Nephron (organoid): ENCODE measurements around the gene ZCCHC13.
"Not testable (repeated sequence)": the region's sequence is repeated elsewhere in the genome, so short reads cannot be mapped to it uniquely, and the experiment has no call there.

Experiments
- H3K27ac Mint-ChIP-seq, 3 experiments: 2 replicates each; pipeline ENCODE4 v1.8.0; 2020; ENCODE audit warnings: mixed read lengths in 3 of 3, mild to moderate bottlenecking in 2 of 3, moderate library complexity in 1 of 3
- H3K27me3 Mint-ChIP-seq: 2 replicates; pipeline ENCODE4 v1.8.0; 2021; ENCODE audit warnings: low read depth, mild to moderate bottlenecking, moderate library complexity, mixed read lengths
- H3K36me3 Mint-ChIP-seq: 2 replicates; pipeline ENCODE4 v1.8.0; 2020; ENCODE audit warnings: low read depth, mixed read lengths
- H3K4me1 Mint-ChIP-seq: 2 replicates; pipeline ENCODE4 v1.8.0; 2020; ENCODE audit warnings: mixed read lengths
- H3K4me3 Mint-ChIP-seq, 3 experiments: 2 replicates each; pipeline ENCODE4 v1.8.0; 2020; ENCODE audit warnings: mild to moderate bottlenecking in 3 of 3, mixed read lengths in 3 of 3, moderate library complexity in 2 of 3
- H3K9me3 Mint-ChIP-seq: 2 replicates; pipeline ENCODE4 v1.8.0; 2020; ENCODE audit warnings: mixed read lengths
- CTCF ChIP-seq, 3 experiments: fragments of 200-600 bp; sonication (generic); IDR thresholded peaks; one replicate each; pipeline ENCODE4 v1.5.0; 2021; ENCODE audit warnings: antibody characterized with exemption in 3 of 3; ENCODE audit not compliant: unreplicated experiment in 3 of 3

Gene ZCCHC13

GRCh38 chrX:74324131-74324530 is 20.2 kb downstream of the ZCCHC13 start:
- Mint-ChIP-seq H3K27ac (no peak overlapping the region), H3K4me1 (no peaks in the 10 kb centered on the region), H3K4me3 (no peak overlapping the region), H3K9me3 (peaks cover 2% of the 10 kb centered on the region), H3K36me3 (no peaks in the 10 kb centered on the region), H3K27me3 (no peaks in the 10 kb centered on the region)
- TF ChIP-seq CTCF (IDR thresholded peaks at IDR 0.05; ENCODE audit: unreplicated experiment in 3 of 3) = no peak

- no peaks in the 10 kb centered on the region for H3K36me3 Mint-ChIP-seq
- no peak overlapping the region for H3K27ac Mint-ChIP-seq
- no peak overlapping the region for H3K4me3 Mint-ChIP-seq
- H3K4me1 Mint-ChIP-seq = no peaks in the 10 kb centered on the region
- H3K27me3 Mint-ChIP-seq = no peaks in the 10 kb centered on the region
- no peak for TF ChIP-seq CTCF (IDR thresholded peaks at IDR 0.05; ENCODE audit: unreplicated experiment in 3 of 3)
- no peaks in the 10 kb centered on the region for H3K9me3 Mint-ChIP-seq
These were observed 21.4 kb downstream of the ZCCHC13 start for GRCh38 chrX:74325130-74326059.

GRCh38 chrX:74338852-74339251 is 34.9 kb downstream of the ZCCHC13 start:
- no peaks in the 10 kb centered on the region for H3K36me3 Mint-ChIP-seq
- no peak overlapping the region for H3K4me3 Mint-ChIP-seq

DNA sequence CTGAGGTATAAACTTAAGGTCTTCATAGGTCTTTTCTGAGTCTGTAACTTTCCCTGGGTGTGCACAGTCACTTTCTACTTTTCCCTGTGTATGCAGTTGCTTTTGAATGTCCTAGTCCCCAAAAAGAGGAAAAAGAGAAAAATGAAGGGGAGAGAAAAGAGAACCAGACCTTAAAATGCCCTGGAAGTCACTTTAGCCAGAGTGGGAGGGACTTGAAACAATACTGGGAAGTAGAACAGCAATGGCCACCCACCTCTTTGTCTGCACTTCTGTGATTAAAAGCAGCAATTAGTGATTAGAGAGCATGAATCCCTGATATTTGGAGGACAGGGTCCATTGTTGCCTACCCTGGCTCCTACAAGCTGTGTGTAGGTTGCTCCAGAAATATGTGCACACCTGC is 36.1 kb downstream of the ZCCHC13 start:
- TF ChIP-seq CTCF (IDR thresholded peaks at IDR 0.05; ENCODE audit: unreplicated experiment in 3 of 3) = no peak
- H3K9me3 Mint-ChIP-seq = peaks cover 29% of the 10 kb centered on the region
- no peak overlapping the region for H3K4me3 Mint-ChIP-seq
- H3K4me1 Mint-ChIP-seq = no peaks in the 10 kb centered on the region
- H3K27ac Mint-ChIP-seq = no peak overlapping the region
- H3K27me3 Mint-ChIP-seq = no peaks in the 10 kb centered on the region
- H3K36me3 Mint-ChIP-seq = no peaks in the 10 kb centered on the region

More at GRCh38 chrX:74338852-74339251, 34.9 kb downstream of the ZCCHC13 start:
- H3K27me3 Mint-ChIP-seq = no peaks in the 10 kb centered on the region
- peaks cover 24% of the 10 kb centered on the region for H3K9me3 Mint-ChIP-seq
- no peak overlapping the region for H3K27ac Mint-ChIP-seq
- no peaks in the 10 kb centered on the region for H3K4me1 Mint-ChIP-seq
- TF ChIP-seq CTCF (IDR thresholded peaks at IDR 0.05; ENCODE audit: unreplicated experiment in 3 of 3) = no peak

DNA sequence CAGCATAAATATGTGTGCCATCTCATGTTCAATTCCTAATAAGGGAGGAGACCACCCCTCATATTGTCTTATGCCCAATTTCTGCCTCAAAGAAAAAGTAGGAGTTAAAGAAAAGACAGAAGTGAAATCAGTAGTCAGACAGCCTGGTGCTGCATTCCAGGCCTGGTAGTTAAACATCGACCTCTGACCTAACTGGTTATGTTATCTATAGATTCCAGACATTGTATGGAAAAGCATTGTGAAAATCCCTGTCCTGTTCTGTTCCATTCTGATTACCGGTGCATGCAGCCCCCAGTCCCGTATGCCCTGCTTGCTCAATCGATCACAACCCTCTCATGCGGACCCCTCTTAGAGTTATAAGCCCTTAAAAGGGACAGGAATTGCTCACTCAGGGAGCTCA is 38.2 kb downstream of the ZCCHC13 start:
- not testable (repeated sequence) for H3K27ac Mint-ChIP-seq, H3K4me3 Mint-ChIP-seq, H3K36me3 Mint-ChIP-seq, H3K4me1 Mint-ChIP-seq, H3K27me3 Mint-ChIP-seq
- H3K9me3 Mint-ChIP-seq = peaks cover 23% of the 10 kb centered on the region

DNA sequence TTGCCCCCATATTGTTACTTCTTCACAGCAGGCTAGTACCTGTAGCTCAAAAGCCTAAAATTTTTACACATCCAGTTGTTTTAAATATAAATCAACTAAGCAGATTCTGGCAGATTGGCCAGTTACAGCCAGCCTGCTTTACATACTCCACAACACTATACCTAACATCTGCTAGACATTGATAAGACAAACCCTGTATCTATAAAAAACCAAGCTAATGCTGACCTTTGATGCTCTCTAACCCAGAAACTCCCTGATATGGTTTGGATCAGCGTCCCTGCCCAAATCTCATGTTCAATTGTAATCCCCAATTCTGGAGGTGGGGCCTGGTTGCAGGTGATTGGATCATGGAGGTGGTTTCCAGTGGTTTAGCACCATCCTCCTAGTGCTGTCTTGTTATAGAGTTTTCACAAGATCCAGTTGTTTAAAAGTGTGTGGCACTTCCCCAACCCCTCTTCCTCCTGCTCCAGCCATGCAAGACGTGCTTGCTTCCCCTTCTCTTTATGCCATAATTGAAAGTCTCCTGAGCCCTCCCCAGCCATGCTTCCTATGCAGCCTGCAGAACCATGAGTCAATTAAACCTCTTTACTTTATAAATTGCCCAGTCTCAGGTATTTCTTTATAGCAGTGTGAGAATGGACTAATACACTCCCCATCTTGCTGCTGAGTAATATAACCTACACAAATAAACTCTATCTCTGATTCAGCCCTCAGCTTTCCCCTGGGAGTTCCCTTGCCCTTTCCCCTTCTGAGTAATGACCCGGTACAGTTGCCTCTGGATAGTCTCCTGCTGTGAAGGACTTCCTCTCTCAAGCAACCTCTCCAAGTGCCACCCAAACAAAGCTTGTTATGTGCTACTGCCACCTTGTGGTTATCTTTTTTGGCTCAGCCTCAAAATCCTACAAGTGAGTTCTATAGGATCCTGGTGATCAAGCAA is 39.6 kb downstream of the ZCCHC13 start:
- peaks cover 20% of the 10 kb centered on the region for H3K9me3 Mint-ChIP-seq
- peak in 2 of 3 experiments; percentile 21 to 44 for TF ChIP-seq CTCF (IDR thresholded peaks at IDR 0.05; ENCODE audit: unreplicated experiment in 3 of 3)

More for the DNA sequence above, 39.6 kb downstream of the ZCCHC13 start:
- H3K36me3 Mint-ChIP-seq = no peaks in the 10 kb centered on the region
- H3K4me1 Mint-ChIP-seq = no peaks in the 10 kb centered on the region
- no peaks in the 10 kb centered on the region for H3K27me3 Mint-ChIP-seq
- no peak overlapping the region for H3K27ac Mint-ChIP-seq
- H3K4me3 Mint-ChIP-seq = no peak overlapping the region
